NB4 (cell line): ENCODE data around the gene PPP1R9A.

ENCODE experiments used
- CTCF ChIP-seq: IDR thresholded peaks from one replicate; pipeline ENCODE4 v1.5.1; 2012; ENCODE audit warnings: low read depth, low read length
- MYC ChIP-seq: IDR thresholded peaks from 2 replicates; pipeline ENCODE4 v1.6.1; 2011; ENCODE audit warnings: low read depth, low read length
- POLR2A ChIP-seq: IDR thresholded peaks from 2 replicates; pipeline ENCODE4 v1.6.1; 2011; ENCODE audit warnings: mild to moderate bottlenecking; ENCODE audit not compliant: insufficient read length; ENCODE audit errors: extremely low read depth
- TF ChIP-seq, protein P1 (sequence below): IDR thresholded peaks from 2 replicates; pipeline ENCODE4 v1.6.1; 2011; ENCODE audit warnings: low read depth, low read length

GRCh38 chr7:94998266-94999068 is 91.1 kb downstream of the PPP1R9A start:
- TF ChIP-seq CTCF: no peak
- TF ChIP-seq POLR2A: no peak
- TF ChIP-seq MYC: no peak
- TF ChIP-seq, protein P1, sequence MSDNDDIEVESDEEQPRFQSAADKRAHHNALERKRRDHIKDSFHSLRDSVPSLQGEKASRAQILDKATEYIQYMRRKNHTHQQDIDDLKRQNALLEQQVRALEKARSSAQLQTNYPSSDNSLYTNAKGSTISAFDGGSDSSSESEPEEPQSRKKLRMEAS: no peak
